NB4 (cell line): ENCODE data around the gene CD244.

Experiments
- DNase-seq: peaks from one replicate; pipeline ENCODE4 v3.0.0; 2010; ENCODE audit warnings: low read depth
- H3K4me3 ChIP-seq: one replicate; pipeline ENCODE4 v1.5.1; 2011; ENCODE audit warnings: mild to moderate bottlenecking, low read depth, low read length, moderate library complexity
- MYC ChIP-seq: IDR thresholded peaks from 2 replicates; pipeline ENCODE4 v1.6.1; 2011; ENCODE audit warnings: low read depth, low read length
- POLR2A ChIP-seq: IDR thresholded peaks from 2 replicates; pipeline ENCODE4 v1.6.1; 2011; ENCODE audit warnings: mild to moderate bottlenecking; ENCODE audit not compliant: insufficient read length; ENCODE audit errors: extremely low read depth
- TF ChIP-seq, protein P1 (sequence below): IDR thresholded peaks from 2 replicates; pipeline ENCODE4 v1.6.1; 2011; ENCODE audit warnings: low read depth, low read length
- TF ChIP-seq, protein P2 (sequence below): IDR thresholded peaks from one replicate; pipeline ENCODE4 v1.5.1; 2012; ENCODE audit warnings: low read depth, low read length

CD244 gene

DNA sequence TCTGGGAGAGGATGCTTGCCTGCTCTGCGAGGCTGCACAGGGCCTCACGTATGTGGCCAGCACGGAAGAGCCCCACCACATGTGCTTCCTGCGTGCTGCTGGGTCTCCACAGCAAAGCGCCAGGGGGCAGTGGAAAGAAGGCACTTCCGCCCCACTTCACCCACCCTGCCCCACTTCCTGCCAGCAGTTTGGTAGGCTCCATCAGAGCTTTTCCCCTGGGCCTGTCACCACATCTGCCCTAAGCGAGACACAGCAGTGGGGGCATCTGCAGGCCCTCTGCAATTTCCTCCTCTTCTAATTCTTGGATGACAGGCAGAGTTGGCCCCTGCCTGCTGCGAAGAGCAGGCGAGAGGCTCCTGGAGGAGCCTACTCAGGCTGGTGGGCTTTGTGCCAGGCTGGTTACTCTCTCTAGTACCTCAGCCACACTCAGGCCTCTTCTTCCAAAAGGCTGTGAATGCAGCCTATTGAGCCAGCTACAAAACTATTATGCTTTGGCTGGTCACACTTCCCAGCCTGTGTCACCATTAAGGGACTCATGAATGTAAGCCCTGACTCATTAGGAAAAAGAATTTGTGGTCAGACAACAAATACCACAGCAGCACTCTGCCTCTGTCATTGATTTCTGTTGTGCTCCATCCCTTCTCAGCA lies 25.0 kb downstream of the CD244 start:
- peak; percentile 18 for TF ChIP-seq POLR2A
- TF ChIP-seq, protein P1, sequence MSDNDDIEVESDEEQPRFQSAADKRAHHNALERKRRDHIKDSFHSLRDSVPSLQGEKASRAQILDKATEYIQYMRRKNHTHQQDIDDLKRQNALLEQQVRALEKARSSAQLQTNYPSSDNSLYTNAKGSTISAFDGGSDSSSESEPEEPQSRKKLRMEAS, result peak; percentile 96
- TF ChIP-seq, protein P2, sequence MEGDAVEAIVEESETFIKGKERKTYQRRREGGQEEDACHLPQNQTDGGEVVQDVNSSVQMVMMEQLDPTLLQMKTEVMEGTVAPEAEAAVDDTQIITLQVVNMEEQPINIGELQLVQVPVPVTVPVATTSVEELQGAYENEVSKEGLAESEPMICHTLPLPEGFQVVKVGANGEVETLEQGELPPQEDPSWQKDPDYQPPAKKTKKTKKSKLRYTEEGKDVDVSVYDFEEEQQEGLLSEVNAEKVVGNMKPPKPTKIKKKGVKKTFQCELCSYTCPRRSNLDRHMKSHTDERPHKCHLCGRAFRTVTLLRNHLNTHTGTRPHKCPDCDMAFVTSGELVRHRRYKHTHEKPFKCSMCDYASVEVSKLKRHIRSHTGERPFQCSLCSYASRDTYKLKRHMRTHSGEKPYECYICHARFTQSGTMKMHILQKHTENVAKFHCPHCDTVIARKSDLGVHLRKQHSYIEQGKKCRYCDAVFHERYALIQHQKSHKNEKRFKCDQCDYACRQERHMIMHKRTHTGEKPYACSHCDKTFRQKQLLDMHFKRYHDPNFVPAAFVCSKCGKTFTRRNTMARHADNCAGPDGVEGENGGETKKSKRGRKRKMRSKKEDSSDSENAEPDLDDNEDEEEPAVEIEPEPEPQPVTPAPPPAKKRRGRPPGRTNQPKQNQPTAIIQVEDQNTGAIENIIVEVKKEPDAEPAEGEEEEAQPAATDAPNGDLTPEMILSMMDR, result peak; percentile 50
- TF ChIP-seq MYC, result peak; percentile 95
- DNase-seq, result peak; percentile 97
- H3K4me3 ChIP-seq, result no peak overlapping the region

DNA sequence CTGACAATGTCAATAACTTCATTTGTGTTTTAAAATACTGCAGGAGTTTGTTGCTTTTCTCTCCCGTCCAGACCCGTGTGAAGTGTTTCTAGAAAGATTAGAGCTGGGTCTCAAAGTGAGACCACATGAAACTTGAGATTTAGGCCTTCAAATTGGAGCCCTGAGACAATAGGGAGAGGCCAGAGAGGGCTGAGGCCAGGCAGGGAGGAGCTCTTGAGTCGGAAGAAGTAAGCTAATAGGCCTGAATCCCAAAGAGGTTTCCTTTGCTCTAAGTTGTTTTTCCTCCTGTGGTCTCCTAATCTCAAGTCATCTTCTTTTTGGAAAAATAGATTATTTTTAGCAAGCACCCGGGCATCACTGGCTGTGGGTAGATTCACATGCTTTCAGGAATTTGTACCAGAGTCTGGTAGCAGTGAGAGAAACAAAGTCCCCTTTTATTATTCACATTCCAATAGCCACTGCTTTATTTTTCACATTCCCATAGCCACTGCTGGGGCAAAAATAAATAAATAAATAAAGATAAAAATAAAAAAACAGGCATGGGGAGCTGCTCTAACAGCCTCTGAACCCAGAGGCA lies 25.6 kb downstream of the CD244 start:
- peak; percentile 23 for DNase-seq
- TF ChIP-seq, protein P2, result no peak
- TF ChIP-seq MYC (no peak), POLR2A (no peak)
- H3K4me3 ChIP-seq, result no peak overlapping the region

DNA sequence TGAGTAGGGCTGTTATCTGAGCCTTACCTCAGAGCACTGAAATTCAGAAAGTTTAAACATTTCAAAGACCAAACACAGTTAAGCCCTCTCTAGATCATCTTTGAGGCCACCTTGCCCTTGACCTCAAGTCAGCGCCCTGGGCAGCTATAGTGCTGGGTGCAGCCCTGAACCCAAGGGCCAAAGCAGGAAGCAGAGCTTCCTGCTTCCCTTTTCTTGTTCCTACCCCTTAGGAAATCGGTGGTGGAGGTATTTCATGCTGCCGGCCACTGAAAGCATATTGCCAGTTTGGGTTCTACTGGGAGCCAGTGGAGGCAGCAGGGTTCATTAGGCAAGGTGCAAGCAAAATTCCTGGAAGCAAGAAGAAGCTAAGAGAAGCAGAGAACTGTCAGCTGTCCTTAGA lies 26.1 kb downstream of the CD244 start:
- peak; percentile 32 for DNase-seq
- no peak overlapping the region for H3K4me3 ChIP-seq
- no peak for TF ChIP-seq POLR2A
- TF ChIP-seq, protein P1, result no peak
- TF ChIP-seq, protein P2, result no peak
- no peak for TF ChIP-seq MYC

DNA sequence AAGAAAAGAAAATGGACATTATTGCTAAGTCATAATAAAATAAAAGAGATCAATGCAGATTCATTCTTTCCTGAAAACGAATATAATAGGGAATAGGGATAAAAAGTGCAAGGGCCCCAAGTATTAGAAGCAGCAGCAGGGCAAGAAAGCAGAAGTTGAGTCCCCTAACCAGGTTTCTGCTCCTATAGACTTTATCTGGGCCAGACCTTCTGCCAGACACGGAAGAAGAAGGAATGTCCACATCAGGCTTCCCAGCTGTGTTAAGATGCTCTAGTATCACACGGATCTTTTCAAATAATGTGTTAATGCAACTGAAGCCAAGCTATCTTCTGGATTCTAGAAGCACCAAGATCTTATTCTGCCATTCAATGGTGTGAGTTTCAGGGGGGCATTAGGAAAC lies 26.9 kb downstream of the CD244 start:
- H3K4me3 ChIP-seq, result no peak overlapping the region
- TF ChIP-seq POLR2A (no peak), MYC (no peak)
- TF ChIP-seq, protein P1, result no peak
- TF ChIP-seq, protein P2, result no peak
- no peak for DNase-seq

DNA sequence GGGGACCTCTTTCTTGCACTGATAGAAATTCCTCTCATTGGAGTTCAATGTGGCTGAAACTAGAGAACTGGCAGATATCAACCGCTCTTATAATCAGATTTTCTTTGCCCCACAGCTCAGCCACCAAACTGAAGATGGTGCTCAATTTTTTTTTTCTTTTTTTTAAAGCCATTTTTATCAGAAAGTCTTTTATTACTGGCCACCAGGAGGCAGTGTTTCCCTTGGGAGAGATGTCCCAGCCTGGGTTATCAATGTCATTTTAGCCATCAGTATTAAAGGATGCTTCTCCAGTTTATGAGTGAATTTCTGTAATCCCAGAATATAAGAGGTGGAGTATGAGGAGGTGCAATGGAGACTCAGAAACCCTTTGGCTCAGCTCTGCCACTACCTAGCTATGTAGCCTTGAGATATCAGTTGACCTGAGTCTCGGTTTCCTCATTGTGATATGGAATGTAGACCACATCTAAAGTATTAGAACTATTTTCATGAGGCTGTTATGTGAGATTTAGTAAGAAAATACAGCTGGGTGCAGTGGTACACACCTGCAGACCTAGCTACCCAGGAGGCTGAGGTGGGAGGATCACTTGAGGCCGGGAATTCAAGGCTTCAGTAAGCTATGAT lies 27.6 kb downstream of the CD244 start:
- DNase-seq, result peak; percentile 74
- TF ChIP-seq, protein P1, result no peak
- TF ChIP-seq, protein P2, result peak; percentile 54
- no peak for TF ChIP-seq MYC
- no peak for TF ChIP-seq POLR2A
- no peak overlapping the region for H3K4me3 ChIP-seq
